Muscle of arm (tissue), 12 donors: Measurements from ENCODE around the gene CTBS. TPM values are rescaled to one million over a fixed set of nuclear protein-coding genes. Genes with fewer than 3 reads are reported as not detected.
"Not testable (repeated sequence)": the region's sequence is repeated elsewhere in the genome, so short reads cannot be mapped to it uniquely, and the experiment has no call there.

Experiments
- DNase-seq: peaks from one replicate; pipeline ENCODE4 v3.0.0-alpha.2; 2013
- polyA plus RNA-seq, 12 donors: library from polyadenylated mRNA; unstranded; fragments of 120-200 nt; gene quantifications; one replicate each; pipeline ENCODE4 v1.2.1, GENCODE V29; 2013; ENCODE audit not compliant: insufficient read length in 12 of 12

CTBS gene
- polyA plus RNA-seq, 12 donors: 5.4 to 11.7 (median 7.5) TPM; not detected in 1

- DNase-seq: no peak
These were observed 22.8 kb upstream of the CTBS start for GRCh38 chr1:84597011-84597410.

GRCh38 chr1:84594959-84595358 is 20.7 kb upstream of the CTBS start:
- not testable (repeated sequence) for DNase-seq

- no peak for DNase-seq
These were observed 12.9 kb upstream of the CTBS start for GRCh38 chr1:84587099-84587498.

GRCh38 chr1:84585803-84586202 is 11.6 kb upstream of the CTBS start:
- DNase-seq: no peak

GRCh38 chr1:84584126-84584525 is 9.9 kb upstream of the CTBS start:
- no peak for DNase-seq

- DNase-seq: no peak
These were observed 9.4 kb upstream of the CTBS start for GRCh38 chr1:84583648-84584047.

- no peak for DNase-seq
These were observed 8.8 kb upstream of the CTBS start for GRCh38 chr1:84582802-84583587.

GRCh38 chr1:84581648-84582047 is 7.4 kb upstream of the CTBS start:
- no peak for DNase-seq

GRCh38 chr1:84574936-84575335 is 696 bp upstream of the CTBS start:
- peak; percentile 7 for DNase-seq

- peak; percentile 6 for DNase-seq
These were observed 716 bp downstream of the CTBS start for GRCh38 chr1:84573481-84573966.

GRCh38 chr1:84571150-84571535 is 3.1 kb downstream of the CTBS start:
- no peak for DNase-seq

GRCh38 chr1:84570436-84571149 is 3.6 kb downstream of the CTBS start:
- DNase-seq: no peak

- no peak for DNase-seq
These were observed 5.0 kb downstream of the CTBS start for GRCh38 chr1:84569216-84569615.

GRCh38 chr1:84550826-84551225 is 23.4 kb downstream of the CTBS start:
- peak; percentile 2 for DNase-seq

- no peak for DNase-seq
These were observed 32.6 kb downstream of the CTBS start for GRCh38 chr1:84541679-84542078.

- DNase-seq: no peak
These were observed 33.5 kb downstream of the CTBS start for GRCh38 chr1:84540759-84541158.

- no peak for DNase-seq
These were observed 34.3 kb downstream of the CTBS start for GRCh38 chr1:84539972-84540371.

GRCh38 chr1:84538599-84538998 is 35.6 kb downstream of the CTBS start:
- no peak for DNase-seq

GRCh38 chr1:84525779-84526178 is 48.5 kb downstream of the CTBS start:
- no peak for DNase-seq

- DNase-seq: no peak
These were observed 49.6 kb downstream of the CTBS start for GRCh38 chr1:84524590-84524989.

- no peak for DNase-seq
These were observed 63.6 kb downstream of the CTBS start for GRCh38 chr1:84510668-84511067.

GRCh38 chr1:84510165-84510564 is 64.1 kb downstream of the CTBS start:
- DNase-seq: no peak

GRCh38 chr1:84509029-84509428 is 65.2 kb downstream of the CTBS start:
- DNase-seq: no peak
